Activated naive CD8-positive, alpha-beta T cell treated with anti-CD3 and anti-CD28 coated beads, Interleukin-2, amount 50 U/mL, for 16 hours (primary cell): ENCODE measurements around the gene UCP3.
"Not testable (repeated sequence)": the region's sequence is repeated elsewhere in the genome, so short reads cannot be mapped to it uniquely, and the experiment has no call there.

Experiments used
- DNase-seq: peaks from one replicate; pipeline ENCODE4 v3.0.0-alpha.2; 2020; ENCODE audit warnings: low read depth, low spot score

UCP3 gene

DNA sequence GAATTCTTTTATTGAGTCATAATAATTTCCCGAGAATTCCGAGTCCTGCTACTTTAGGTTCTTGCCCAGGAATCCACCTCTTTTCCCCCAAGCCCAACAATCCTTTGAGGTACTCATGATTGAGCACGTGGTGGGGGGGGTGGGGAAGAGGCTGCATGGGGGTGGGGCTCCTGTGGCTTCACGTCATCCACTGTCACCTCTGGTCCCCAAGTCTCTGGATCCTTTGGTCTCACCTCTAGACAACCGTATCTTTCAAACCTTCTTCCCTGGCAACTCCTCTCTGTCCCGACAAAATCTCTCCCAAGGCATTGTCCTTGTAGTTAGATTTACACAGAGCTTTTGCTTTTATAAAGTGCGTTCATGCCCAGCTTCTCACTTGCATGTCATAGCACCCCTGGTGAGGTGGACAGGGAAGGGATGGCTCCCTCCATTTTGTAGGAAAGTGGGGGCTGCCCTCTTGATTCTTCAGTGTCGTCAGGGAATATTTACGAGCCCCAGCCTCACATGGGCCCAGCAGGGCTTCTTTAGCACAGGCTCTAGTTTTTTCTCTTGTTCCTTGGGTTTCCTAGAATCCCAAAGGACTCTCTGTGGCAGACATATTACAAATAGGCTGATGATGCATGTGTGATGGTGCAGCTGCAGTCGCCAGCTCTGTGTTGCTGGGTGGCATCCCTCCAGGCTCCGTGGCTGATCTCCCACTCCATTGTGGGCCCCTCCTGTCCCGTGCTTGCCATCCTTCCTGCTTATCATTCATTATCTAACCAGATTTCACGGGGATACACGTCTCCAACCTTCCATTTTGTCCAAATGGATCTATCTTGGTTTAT, 8.4 kb downstream of the UCP3 start:
- DNase-seq = no peak

DNA sequence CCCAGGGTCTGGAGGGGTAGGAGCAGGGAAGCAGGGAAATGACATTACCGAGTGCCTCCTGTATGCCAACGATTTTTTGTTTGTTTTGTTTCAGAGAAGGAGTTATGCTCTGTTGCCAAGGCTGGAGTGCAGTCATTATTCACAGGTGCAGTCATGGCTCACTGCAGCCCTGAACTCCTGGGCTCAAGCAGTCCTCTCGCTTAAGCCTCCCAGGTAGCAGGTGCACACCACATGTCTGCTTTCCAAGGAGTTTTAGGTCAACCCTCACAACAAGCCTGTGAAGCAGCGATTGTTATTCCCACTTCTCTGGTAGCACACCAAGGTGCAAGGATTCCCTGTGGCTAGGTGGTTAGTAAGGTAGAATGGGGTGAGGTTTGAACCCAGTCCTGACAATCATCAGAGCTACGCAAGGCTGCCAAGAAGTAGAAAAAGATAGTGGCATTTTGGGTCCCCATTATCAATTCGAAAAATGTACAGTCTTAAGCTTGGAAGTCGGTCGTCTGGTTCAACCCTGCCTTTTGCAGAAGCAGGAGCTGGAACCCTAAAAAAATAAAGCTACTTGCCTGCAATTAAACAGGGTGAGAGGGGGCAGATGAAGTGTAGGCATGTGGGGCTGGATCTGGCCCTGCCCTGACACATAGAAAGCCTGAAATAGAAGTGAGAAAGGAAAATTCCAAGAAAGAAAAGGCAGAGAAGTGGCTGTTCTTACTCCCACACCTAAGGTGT, 9.1 kb downstream of the UCP3 start:
- no peak for DNase-seq

GRCh38 chr11:73998846-73999575, 9.9 kb downstream of the UCP3 start:
- DNase-seq = no peak

- no peak for DNase-seq
Measured at GRCh38 chr11:73997120-73997770, 11.6 kb downstream of the UCP3 start.

DNA sequence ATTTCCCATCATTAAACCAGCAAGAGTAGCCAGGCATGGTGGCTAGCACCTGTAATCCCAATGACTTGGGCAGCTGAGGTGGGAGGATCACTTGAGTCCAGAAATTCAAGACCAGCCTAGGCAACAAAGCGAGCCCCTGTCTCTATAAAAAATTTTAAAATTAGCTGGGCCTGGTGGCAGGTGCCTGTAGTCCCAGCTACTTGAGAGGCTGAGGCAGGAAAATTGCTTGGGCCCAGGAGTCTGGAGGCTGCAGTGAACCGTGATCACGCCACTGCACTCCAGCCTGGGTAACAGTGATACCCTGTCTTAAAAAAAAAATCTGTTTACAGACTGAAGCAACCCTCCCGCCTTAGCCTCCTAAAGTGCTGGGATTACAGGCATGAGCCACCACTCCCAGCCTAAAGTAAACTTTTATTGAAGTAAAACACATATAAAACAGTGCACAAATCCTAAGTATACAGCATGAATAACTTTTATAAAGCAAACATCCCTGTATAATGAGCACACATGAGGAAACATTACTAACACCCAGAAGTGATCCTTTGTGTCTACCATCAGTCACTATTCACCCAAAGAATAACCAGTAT, 12.6 kb downstream of the UCP3 start:
- DNase-seq = no peak

DNA sequence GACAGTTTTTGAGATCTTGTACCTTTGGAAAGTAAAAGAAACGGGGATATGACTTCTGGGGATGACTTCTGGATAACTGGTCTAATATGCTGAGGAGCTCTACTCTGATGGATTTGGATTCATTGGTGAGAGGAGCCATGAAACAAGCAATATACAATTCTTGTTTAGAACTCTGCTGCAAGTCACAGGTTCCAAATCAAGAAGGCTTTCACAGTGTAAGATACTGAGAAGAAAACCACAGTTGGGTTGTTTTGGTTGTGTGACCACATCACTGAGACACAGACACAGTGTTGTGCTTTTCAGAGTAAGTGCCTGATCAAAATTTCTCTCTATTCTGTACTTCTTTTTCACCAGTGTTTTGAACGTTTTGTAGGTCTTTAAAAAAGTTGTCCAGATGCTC, 13.2 kb downstream of the UCP3 start:
- DNase-seq = no peak

GRCh38 chr11:73995247-73995646, 13.6 kb downstream of the UCP3 start:
- no peak for DNase-seq

GRCh38 chr11:73991471-73992006, 17.3 kb downstream of the UCP3 start:
- DNase-seq = no peak

DNA sequence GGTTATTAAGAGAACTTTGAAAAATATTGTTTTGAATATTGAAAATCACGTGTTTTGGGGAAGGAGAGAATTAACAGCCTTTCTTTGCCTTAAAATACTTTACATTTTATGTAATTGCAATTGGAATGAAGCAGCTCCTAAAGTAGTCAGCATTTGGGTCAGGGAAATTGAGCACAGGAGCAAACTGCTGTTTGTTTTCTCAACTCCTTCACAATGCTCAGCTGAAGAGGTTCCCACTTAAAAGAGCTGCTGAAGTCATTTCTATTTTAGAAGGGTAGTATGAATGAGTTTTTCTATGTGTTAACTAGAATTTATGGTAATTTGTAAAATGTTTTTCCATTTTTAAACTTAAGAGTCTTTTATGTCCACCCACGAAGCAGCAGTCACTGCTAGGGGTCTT, 18.2 kb downstream of the UCP3 start:
- no peak for DNase-seq

DNA sequence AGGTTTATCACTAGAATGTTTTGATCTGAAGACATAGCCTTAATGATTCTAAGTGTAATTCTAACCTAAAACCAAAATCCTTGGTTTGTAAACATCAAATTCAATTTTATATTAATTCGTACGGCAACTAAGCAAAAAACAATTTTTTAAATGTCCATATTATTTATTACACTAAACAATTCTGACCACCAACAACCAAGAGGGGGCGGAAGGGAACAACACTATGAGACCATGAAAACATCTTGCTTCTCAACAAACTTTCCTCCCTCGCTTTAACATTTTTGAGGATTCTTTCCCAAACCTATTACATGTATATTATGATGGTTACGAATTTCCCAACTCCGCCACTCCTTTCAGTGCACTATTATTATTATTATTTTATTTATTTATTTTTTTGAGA, 19.7 kb downstream of the UCP3 start:
- no peak for DNase-seq

GRCh38 chr11:73988227-73988626, 20.7 kb downstream of the UCP3 start:
- no peak for DNase-seq

DNA sequence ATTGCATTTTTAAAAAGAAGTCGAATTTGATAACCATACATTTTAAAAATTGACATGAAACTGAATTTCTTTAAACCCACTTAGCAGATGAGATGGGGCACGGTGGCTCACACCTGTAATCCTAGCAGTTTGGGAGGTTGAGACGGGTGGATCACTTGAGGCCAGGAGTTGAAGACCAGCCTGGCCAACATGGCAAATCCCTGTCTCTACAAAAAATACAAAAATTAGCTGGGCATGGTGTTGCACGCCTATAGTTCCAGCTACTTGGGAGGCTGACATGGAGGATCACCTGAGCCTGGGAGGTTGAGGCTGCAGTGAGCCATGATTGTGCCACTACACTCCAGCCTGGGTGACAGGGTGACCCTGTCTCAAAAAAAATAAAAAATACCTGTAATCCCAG, 23.2 kb downstream of the UCP3 start:
- not testable (repeated sequence) for DNase-seq

DNA sequence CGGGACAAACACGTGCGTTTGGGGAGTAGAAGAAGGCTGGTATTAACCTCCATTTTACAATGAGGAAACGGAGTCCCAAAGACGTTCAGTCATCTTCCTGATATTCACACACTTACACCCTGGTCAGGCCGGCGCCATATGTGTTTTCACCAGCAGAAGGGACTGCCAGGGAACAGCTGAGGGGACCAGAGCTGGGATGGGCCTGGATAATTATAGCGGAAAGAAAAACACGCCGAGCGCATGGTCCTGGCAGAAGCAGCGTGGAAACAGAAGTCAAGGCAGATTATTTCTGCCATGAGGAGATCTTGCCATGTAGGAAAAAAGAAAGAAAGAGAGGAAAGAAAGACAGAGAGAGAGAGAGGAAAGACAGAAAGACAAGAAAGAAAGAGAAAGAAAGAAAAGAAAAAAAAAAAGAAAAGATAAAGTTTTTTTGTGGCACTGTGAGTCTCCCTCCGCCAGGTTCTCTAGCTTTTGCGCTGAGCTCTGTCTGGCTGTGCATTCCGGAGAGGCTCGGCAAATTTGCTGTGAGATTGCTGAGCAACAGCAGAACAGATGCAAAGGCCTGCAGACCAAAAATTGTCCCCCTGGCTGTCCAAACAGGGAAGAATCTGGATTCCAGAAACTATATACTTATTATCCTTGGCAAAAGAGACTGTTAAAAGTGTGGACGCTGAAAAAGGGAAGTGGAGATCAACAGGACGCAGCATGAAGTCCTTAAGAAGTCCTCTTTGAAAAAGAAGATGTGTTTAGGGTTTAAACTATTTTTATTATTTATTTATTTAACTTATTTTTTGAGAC, 24.9 kb downstream of the UCP3 start:
- no peak for DNase-seq

DNA sequence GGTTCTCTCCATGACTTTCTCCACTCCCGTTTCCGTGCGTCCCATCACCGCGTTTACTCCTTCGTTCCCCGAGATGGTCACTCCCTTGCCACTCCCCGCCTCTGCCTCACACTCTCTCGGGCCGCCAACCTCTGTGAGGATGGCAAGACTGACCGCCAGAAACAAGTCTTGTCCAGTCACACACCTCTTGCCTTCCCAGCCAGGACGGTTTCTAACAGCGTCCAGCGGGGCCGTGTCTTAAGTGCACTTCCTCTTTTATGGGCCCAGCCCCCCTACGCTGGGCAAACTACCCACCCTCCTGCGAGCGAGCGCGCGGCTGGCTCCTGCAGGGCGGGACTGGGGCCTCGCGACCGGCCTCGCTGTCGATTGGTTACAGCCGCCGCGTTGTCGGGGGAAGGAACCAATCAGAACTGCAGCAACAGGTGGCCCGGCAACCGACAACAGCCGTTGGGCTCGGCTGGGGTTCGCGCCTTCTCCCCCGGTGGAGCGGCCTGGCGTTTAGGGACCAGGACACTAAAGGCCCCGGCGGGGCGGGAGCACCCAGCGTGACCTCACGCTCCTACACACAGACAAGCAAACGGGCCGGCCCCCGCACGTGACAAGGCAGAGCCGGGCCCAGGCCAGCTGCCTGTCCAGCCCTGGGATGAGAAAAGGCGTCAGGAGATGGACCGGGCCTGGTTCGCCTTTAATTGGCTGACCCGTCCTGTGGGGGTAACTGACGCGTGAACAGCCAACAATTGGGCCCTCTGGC, 25.7 kb downstream of the UCP3 start:
- peak; percentile 83 for DNase-seq

DNA sequence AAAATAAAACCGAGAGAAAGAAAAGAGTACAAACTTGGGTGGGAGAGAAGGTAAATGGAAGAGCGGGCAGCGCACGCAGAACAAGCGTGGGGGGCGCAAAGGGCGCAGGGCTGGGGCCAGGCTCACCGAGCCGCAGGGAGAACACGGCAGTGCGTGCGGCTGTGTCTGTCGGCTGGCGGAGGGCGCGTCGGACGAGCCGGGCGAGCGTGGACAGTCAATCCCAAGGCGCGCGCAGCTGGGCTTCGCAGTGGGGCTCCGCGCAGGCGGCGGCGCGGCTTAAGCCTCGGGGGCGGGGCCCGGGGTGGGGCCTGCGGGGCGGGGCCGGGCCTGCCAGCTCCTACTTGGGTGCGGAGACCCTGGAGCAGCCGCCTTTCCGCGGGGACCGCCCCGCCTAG, 26.3 kb downstream of the UCP3 start, which contains the start of gene UCP2:
UCP2 (minus strand) TSS at position 249 of the 395 bp plus-strand sequence. CDS start 4,465 bp downstream, outside the sequence.
- peak; percentile 65 for DNase-seq

GRCh38 chr11:73981051-73981805, 27.7 kb downstream of the UCP3 start:
- DNase-seq = no peak

DNA sequence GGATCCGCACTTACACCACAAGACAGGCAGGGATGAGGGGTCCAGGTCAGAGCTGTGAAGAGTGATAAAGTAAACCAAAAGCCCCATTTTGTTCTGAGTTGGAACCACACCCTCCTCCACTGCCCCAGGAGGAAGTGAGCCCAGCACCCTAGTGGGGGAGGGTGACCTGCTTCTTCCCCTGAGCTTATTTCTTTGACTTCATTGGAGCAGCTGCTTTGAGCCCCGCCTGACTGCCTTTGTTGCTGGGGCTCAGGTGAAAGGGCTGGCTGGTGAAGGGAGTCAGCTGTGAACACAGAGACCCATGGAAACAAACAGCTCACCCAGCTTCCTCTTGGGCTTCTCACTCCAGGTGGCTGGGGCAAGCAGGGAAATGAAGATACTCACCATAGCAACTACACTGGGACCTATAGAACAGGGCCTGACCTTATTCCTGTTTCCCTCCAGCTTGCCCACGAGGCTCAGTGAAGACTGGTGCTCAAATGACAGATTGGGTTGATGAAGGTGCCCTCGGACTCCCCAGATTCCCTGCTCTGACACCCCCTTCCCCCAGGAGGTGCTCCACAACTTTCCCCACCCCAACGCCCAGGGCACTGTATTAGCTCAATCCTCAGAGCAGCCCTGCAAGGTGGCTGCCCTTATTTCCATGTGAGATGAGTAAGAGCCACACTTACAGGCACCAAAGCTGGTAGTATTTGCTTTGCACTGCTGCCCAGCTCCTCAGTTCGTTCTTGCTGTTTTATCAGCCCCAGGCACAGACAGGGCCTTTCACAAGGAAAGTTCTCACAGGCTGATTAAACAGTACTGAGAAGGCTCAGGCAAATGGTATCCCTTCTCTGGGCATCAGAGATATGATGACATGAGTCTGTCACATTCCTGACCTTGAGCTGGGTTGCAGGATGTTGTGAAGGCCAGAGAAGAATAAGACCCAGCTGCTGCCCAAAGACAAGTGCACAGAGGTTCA, 28.6 kb downstream of the UCP3 start:
- no peak for DNase-seq
